ACC112 (cell line): ENCODE results near the gene OLR1.

Source experiments
- H2AFZ ChIP-seq: fragments of 200-600 bp; sonication (generic); one replicate; pipeline ENCODE4 v1.6.0; 2017; ENCODE audit warnings: antibody characterized with exemption, low read length; ENCODE audit not compliant: unreplicated experiment
- H3K27ac ChIP-seq: fragments of 200-600 bp; sonication (generic); 2 replicates; pipeline ENCODE4 v1.5.1; 2014; ENCODE audit warnings: low read depth, mild to moderate bottlenecking, antibody characterized with exemption, low read length, moderate library complexity
- H3K27me3 ChIP-seq: fragments of 200-600 bp; sonication (generic); 2 replicates; pipeline ENCODE4 v1.6.1; 2014; ENCODE audit warnings: mild to moderate bottlenecking, antibody characterized with exemption, low read length, moderate library complexity, mixed read lengths; ENCODE audit not compliant: insufficient read depth
- H3K36me3 ChIP-seq: fragments of 200-600 bp; sonication (generic); 2 replicates; pipeline ENCODE4 v1.6.1; 2016; ENCODE audit warnings: mild to moderate bottlenecking, antibody characterized with exemption, low read length, moderate library complexity, mixed read lengths; ENCODE audit not compliant: insufficient read depth
- H3K4me1 ChIP-seq: fragments of 200-600 bp; sonication (generic); one replicate; pipeline ENCODE4 v1.6.1; 2016; ENCODE audit warnings: low read length, mixed read lengths; ENCODE audit not compliant: insufficient read depth, unreplicated experiment, control insufficient read depth
- H3K4me3 ChIP-seq: fragments of 200-600 bp; sonication (generic); 2 replicates; pipeline ENCODE4 v1.5.1; 2014; ENCODE audit warnings: mild to moderate bottlenecking, low read depth, low read length
- H3K79me2 ChIP-seq: fragments of 200-600 bp; sonication (generic); one replicate; pipeline ENCODE4 v1.6.0; 2016; ENCODE audit warnings: low read length; ENCODE audit not compliant: control insufficient read depth, unreplicated experiment, insufficient read depth

OLR1 gene

DNA sequence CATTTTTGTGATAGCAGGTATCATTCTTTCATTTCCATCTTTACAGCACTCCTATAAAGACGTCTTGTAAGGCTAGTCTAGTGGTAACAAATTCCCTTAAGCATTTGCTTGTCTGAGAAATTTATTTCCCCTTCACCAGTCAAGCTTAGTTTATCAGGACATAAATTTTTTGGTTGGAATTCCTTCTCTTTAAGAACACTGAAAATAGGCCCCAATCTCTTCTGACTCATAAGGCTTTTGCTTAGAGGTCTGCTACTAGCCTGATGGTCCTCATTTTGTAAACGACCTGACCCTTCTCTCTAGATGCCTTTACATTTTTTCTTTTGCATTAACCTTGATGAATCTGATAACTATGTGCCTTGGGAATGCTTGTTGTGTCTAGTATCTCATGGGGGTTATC, 20.3 kb downstream of the OLR1 start:
- Histone ChIP-seq H3K27ac (no peak overlapping the region), H3K27me3 (no peaks in the 10 kb centered on the region), H2AFZ (no peak overlapping the region), H3K79me2 (no peaks in the 10 kb centered on the region), H3K36me3 (no peaks in the 10 kb centered on the region), H3K4me1 (no peaks in the 10 kb centered on the region), H3K4me3 (no peak overlapping the region)

DNA sequence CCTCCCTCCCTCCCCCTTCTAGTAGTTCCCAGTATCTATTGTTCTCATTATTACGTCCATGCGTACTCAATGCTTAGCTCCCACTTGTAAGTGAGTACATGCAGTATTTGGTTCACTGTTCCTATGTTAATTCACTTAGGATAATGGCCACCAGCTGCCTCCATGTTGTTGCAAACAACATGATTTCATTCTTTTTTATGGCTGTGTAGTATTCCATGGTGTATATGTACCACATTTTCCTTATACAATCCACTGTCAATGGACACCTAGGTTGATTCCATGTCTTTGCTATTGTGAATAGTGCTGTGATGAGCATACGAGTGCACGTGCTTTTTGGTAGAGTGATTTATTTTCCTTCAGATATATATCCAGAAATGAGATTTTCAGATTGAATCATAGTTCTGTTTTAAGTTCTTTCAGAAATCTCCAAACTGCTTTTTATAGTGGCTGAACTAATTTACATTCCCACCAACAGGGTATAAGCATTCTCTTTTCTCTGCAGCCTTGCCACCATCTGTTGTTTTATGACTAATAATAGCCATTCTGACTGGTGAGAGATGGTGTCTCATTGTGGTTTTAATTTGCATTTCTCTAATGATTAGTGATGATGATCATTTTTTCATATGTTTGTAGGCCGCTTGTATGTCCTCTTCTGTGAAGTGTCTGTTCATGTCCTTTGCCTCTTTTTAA, 24.1 kb downstream of the OLR1 start:
- Histone ChIP-seq H3K79me2 (no peaks in the 10 kb centered on the region), H2AFZ (no peak overlapping the region), H3K27ac (no peak overlapping the region), H3K4me1 (peaks cover 9% of the 10 kb centered on the region), H3K27me3 (no peaks in the 10 kb centered on the region), H3K4me3 (no peak overlapping the region), H3K36me3 (no peaks in the 10 kb centered on the region)

DNA sequence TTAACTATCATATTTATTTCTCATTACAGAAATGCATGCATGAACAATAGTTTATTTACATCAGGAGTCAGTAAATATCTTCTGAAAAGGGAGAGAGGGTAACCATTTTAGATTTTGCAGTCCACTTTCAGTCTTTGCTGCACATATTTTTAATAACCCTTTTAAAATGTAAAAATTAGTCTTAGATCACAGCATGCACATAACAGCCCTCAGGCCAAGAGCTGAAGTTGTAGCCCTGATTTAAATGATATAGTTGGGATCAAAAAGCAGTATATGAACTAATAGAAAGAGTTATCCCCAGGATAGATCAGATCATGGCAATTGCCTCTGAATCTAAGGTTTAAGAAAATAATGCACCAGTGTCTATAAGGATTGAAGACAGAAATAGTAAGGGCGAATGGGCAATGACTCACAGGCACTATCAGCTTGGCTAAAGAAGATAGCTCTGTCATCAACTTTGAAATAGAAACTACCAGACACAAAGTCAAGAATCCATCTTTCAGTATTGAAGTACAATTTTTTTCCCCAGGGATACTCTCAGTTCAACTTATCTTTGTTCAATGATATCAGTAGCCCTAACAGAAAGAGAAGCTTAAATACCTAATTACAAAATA, 28.8 kb downstream of the OLR1 start:
- H3K27ac ChIP-seq = no peak overlapping the region
- peaks cover 10% of the 10 kb centered on the region for H3K4me1 ChIP-seq
- H3K36me3 ChIP-seq = no peaks in the 10 kb centered on the region
- no peaks in the 10 kb centered on the region for H3K27me3 ChIP-seq
- no peaks in the 10 kb centered on the region for H3K79me2 ChIP-seq
- H3K4me3 ChIP-seq = no peak overlapping the region
- H2AFZ ChIP-seq = peak overlapping the region; percentile 21

DNA sequence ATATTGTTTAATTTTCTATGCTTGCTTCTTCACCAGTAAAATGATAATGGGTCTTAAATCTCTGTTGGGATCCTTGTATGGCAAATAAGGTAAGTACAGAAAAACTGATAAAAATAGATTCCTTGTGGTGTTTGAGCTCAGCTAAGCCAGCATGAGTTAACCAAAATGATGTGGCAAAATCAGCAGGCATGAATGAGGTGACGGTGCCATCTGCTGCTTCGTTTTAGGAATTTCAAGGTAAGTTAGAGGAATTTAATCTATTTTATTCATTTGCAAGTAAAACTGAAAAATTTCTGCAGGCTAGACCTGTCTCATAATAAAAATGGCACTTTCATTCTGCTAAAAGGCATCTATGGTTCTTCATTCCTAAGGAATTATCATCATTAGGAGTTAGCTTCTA, 31.9 kb downstream of the OLR1 start:
- H3K27me3 ChIP-seq = no peaks in the 10 kb centered on the region
- H3K27ac ChIP-seq = no peak overlapping the region
- H3K36me3 ChIP-seq = no peaks in the 10 kb centered on the region
- no peak overlapping the region for H2AFZ ChIP-seq
- H3K79me2 ChIP-seq = no peaks in the 10 kb centered on the region
- H3K4me1 ChIP-seq = peaks cover 10% of the 10 kb centered on the region
- H3K4me3 ChIP-seq = no peak overlapping the region

DNA sequence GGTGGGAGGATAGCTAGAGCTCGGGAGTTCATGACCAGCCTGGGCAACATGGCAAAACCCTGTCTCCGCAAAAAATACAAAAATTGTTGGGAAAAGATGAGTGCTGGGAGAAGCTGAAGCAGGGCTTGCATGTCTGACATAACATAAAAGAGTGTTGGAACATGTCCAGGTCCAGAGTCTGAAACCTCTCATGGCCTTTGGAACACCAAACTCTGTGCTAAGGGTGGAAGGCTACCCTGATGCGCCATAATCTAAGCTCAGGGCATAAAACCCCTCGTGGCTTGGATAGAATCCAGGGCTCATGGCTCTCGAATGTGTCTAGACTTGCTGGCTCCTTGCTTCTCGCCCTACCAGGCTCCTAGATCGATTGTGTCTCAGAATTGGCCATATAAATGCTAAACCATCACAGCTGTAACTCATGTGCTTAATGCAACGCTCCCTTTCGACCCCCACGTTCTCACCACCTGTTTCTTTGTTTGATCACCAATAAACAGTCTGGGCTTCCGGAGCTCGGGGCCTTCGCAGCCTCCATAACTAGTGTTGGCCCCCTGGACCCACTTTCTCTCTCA, 35.2 kb downstream of the OLR1 start:
- Histone ChIP-seq H3K36me3 (no peaks in the 10 kb centered on the region), H3K27ac (no peak overlapping the region), H3K27me3 (no peaks in the 10 kb centered on the region), H2AFZ (no peak overlapping the region), H3K4me1 (no peaks in the 10 kb centered on the region), H3K4me3 (no peak overlapping the region), H3K79me2 (no peaks in the 10 kb centered on the region)

DNA sequence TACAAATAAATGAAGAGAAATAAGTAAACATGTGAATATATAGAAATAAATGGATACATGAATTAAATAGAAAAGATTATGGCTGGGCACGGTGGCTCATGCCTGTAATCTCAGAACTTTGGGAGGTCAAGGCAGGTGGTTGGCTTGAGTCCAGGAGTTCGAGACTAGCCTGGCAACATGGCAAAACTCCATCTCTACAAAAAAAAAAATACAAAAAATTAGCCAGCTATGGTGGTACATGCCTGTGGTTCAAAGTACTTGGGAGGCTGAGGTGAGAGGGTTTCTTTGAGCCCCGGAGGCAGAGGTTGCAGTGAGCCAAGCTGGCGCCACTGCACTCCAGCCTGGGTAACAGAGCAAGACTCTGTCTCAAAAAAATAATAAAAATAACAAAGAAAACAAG, 36.8 kb downstream of the OLR1 start:
- H2AFZ ChIP-seq = no peak overlapping the region
- H3K79me2 ChIP-seq = no peaks in the 10 kb centered on the region
- H3K4me1 ChIP-seq = no peaks in the 10 kb centered on the region
- H3K27me3 ChIP-seq = no peaks in the 10 kb centered on the region
- no peak overlapping the region for H3K27ac ChIP-seq
- no peaks in the 10 kb centered on the region for H3K36me3 ChIP-seq
- H3K4me3 ChIP-seq = no peak overlapping the region

DNA sequence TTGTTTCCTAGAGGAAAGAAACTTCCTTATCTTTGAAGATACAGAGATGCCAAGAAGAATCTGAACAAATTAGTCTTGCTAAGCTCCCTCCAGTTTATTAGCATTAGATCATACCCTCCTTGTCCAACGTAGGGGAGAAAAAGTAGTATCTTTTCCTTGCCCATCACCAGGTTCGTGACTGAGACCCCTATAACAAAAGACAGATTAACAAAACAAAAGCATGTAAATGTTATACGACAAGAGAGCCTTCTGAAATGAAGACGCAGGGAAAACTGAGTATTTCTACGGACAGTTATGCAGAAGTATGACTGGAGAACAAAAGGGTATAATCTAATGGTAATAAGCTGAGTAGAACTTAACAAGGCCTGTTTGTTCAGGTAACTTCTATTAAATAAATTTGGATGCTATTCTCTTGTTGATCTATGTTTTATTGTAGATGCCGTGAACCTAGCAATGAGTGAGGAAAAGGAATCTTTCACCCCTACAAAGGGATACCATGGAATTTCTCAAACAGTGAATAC, 39.0 kb downstream of the OLR1 start:
- Histone ChIP-seq H3K4me1 (no peaks in the 10 kb centered on the region), H2AFZ (no peak overlapping the region), H3K4me3 (no peak overlapping the region), H3K27ac (no peak overlapping the region), H3K79me2 (no peaks in the 10 kb centered on the region), H3K27me3 (peaks cover 8% of the 10 kb centered on the region; the same call in 1 of the 2 replicates), H3K36me3 (no peaks in the 10 kb centered on the region)

DNA sequence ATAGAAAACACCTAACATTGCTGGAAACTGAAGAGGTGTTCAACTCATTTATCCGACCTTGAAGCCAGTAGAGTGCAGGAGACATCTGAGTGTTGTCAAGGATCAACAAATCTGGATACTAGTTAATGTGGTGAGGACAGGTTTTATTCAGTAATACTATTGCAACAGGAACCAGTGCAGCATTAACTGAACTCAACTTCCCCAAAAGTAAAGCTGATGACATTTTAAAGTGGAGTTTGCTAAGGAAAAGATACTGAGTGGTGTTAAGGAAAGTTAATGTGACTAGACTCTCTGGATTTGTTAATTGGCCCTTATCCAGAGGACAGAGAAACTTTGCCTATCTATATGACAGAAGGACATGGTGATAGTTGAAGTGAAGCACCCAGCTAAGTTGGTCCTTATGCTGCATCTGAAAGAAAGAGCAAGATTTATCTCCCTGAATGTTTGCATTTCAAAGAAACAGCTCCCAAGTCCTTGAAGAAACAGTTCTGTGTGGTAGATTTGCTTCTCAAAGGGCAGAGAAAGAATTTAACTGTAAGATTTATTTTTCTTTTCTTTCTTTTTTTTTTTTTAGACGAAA, 40.7 kb downstream of the OLR1 start:
- Histone ChIP-seq H3K4me3 (no peak overlapping the region), H2AFZ (no peak overlapping the region), H3K27ac (no peak overlapping the region), H3K79me2 (no peaks in the 10 kb centered on the region), H3K27me3 (peaks cover 12% of the 10 kb centered on the region), H3K4me1 (no peaks in the 10 kb centered on the region), H3K36me3 (no peaks in the 10 kb centered on the region)

DNA sequence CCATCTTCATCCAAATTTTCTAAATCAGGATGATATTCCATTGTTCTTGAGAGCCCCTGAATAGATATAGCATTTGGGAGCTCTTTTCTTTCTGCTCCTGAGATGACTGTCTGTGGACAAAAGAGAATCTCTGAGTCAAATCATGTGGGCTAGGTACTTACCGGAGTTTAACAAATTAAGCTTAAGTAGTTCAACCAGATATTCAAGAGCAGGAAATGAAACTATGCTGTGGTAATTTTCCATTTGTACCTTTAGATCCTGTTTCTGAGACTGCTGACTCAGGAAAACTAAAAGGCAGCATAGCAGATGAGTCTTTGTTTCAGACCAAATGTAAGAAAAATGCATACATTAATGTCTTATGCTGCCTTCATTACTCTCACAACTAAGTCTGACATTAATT, 41.9 kb downstream of the OLR1 start, which contains the start of gene CLEC7A:
Gene CLEC7A, minus strand, starts transcription at position 158 of the 400 bp plus-strand sequence. Its CDS starts 117 bp downstream, at position 41.
- no peak within 1 kb of the TSS for H3K4me3 ChIP-seq
- peaks cover 12% of the 10 kb centered on the region for H3K27me3 ChIP-seq
- H3K4me1 ChIP-seq = no peaks in the 10 kb centered on the region
- H3K79me2 ChIP-seq = no peaks in the 10 kb centered on the region
- no peaks in the 10 kb centered on the region for H3K36me3 ChIP-seq
- no peak within 1 kb of the TSS for H2AFZ ChIP-seq
- no peak within 1 kb of the TSS for H3K27ac ChIP-seq

DNA sequence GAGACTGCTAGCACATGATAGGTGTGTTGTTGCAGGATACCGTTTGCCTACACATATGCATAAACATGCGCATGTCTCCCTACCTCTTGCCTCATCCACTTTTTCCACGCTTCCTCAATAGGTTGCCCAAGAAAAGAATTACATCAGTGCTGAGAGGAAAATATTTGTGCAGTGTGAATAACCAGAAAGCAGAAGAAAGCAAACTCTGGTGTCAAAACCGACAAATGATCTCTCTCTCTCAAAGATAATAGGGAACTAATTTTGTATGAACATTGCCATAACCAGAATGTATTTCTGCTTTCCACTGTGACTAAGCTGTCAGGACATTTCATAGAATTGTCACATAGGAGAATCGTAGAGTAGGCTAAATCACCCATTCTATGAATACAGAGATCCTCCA, 43.2 kb downstream of the OLR1 start:
- peaks cover 12% of the 10 kb centered on the region for H3K27me3 ChIP-seq
- H3K4me1 ChIP-seq = no peaks in the 10 kb centered on the region
- no peaks in the 10 kb centered on the region for H3K79me2 ChIP-seq
- no peak overlapping the region for H3K27ac ChIP-seq
- H3K36me3 ChIP-seq = no peaks in the 10 kb centered on the region
- no peak overlapping the region for H2AFZ ChIP-seq
- H3K4me3 ChIP-seq = no peak overlapping the region
